Brain microvascular endothelial cell (primary cell): Measurements from ENCODE around the gene SEMA3A.

Source experiments
- DNase-seq: peaks from one replicate; pipeline ENCODE4 v3.0.0-alpha.2; 2020
- H3K27ac ChIP-seq: fragments of 250-450 bp; sonication (Bioruptor Pico); 2 replicates; pipeline ENCODE4 v1.5.1; 2020; ENCODE audit warnings: mild to moderate bottlenecking, moderate library complexity
- H3K27me3 ChIP-seq: fragments of 250-450 bp; sonication (Bioruptor Pico); replicated peaks from 2 replicates; pipeline ENCODE4 v1.5.1; 2020; ENCODE audit warnings: mild to moderate bottlenecking
- H3K36me3 ChIP-seq: fragments of 250-450 bp; sonication (Bioruptor Pico); replicated peaks from 2 replicates; pipeline ENCODE4 v1.5.1; 2020; ENCODE audit warnings: mild to moderate bottlenecking
- H3K4me3 ChIP-seq: 2 replicates; pipeline ENCODE4 v1.5.1; 2011; ENCODE audit warnings: low read depth, mild to moderate bottlenecking, control low read depth, low read length, moderate library complexity
- CTCF ChIP-seq: IDR thresholded peaks from 2 replicates; pipeline ENCODE4 v1.5.1; 2011; ENCODE audit warnings: low read depth, mild to moderate bottlenecking, moderate library complexity, low read length, control low read depth, inconsistent platforms; ENCODE audit errors: missing control alignments
- in situ Hi-C: cut with HindIII; loops from 2 replicates; pipeline ENCODE4 v1.10.0; 2017; ENCODE audit warnings: low sequenced_read_pairs, low pct_ligation_motif_present

Gene SEMA3A

GRCh38 chr7:84231157-84231556 lies 36.6 kb upstream of the SEMA3A start:
- H3K36me3 ChIP-seq = no peaks in the 10 kb centered on the region
- TF ChIP-seq CTCF = no peak
- H3K27ac ChIP-seq = no peak overlapping the region
- peak; percentile 22 for DNase-seq
- H3K4me3 ChIP-seq = no peak overlapping the region
- in situ Hi-C loops = no loop called here
- no peaks in the 10 kb centered on the region for H3K27me3 ChIP-seq

- Histone ChIP-seq H3K27ac (no peak overlapping the region), H3K4me3 (no peak overlapping the region), H3K36me3 (no peaks in the 10 kb centered on the region), H3K27me3 (no peaks in the 10 kb centered on the region)
- no peak for TF ChIP-seq CTCF
- no peak for DNase-seq
- in situ Hi-C loops = no loop called here
Measured at GRCh38 chr7:84230491-84230890, 35.9 kb upstream of the SEMA3A start.

- no peak for TF ChIP-seq CTCF
- H3K36me3 ChIP-seq = no peaks in the 10 kb centered on the region
- no peak for DNase-seq
- H3K4me3 ChIP-seq = no peak overlapping the region
- in situ Hi-C loops = no loop called here
- H3K27me3 ChIP-seq = no peaks in the 10 kb centered on the region
- no peak overlapping the region for H3K27ac ChIP-seq
Measured at GRCh38 chr7:84228526-84228925, 33.9 kb upstream of the SEMA3A start.

- no peak overlapping the region for H3K4me3 ChIP-seq
- in situ Hi-C loops = no loop called here
- no peaks in the 10 kb centered on the region for H3K27me3 ChIP-seq
- no peak overlapping the region for H3K27ac ChIP-seq
- H3K36me3 ChIP-seq = no peaks in the 10 kb centered on the region
- no peak for DNase-seq
- TF ChIP-seq CTCF = no peak
Measured at GRCh38 chr7:84226759-84227158, 32.2 kb upstream of the SEMA3A start.

- Histone ChIP-seq H3K36me3 (no peaks in the 10 kb centered on the region), H3K27me3 (no peaks in the 10 kb centered on the region), H3K4me3 (no peak overlapping the region), H3K27ac (no peak overlapping the region)
- in situ Hi-C loops = no loop called here
- no peak for DNase-seq
- no peak for TF ChIP-seq CTCF
Measured at GRCh38 chr7:84224505-84224904, 29.9 kb upstream of the SEMA3A start.

GRCh38 chr7:84219310-84219709 lies 24.7 kb upstream of the SEMA3A start:
- H3K36me3 ChIP-seq = no peaks in the 10 kb centered on the region
- no peaks in the 10 kb centered on the region for H3K27me3 ChIP-seq
- TF ChIP-seq CTCF = no peak
- no peak overlapping the region for H3K27ac ChIP-seq
- in situ Hi-C loops = no loop called here
- H3K4me3 ChIP-seq = no peak overlapping the region
- DNase-seq = no peak
